Prostate gland (tissue), 2 donors: ENCODE results near the gene DRD2.

Experiments
- CTCF ChIP-seq, 4 experiments: fragments of 200-600 bp in 2 of 4; fragments of 450-650 bp in 2 of 4; sonication (generic) in 2 of 4; IDR thresholded peaks; 1 replicate in 3 of 4; 2 replicates in 1 of 4; pipeline ENCODE4 v1.5.1; 2016 to 2019; ENCODE audit warnings: antibody characterized with exemption in 4 of 4, mild to moderate bottlenecking in 2 of 4, moderate library complexity in 2 of 4
- POLR2AphosphoS5 ChIP-seq: sonication (generic); formaldehyde crosslinking; IDR thresholded peaks from one replicate; pipeline ENCODE4 v1.6.1; 2017; ENCODE audit warnings: antibody characterized with exemption

- TF ChIP-seq POLR2AphosphoS5: no peak
- TF ChIP-seq CTCF (IDR thresholded peaks at IDR 0.05): no peak
Observed at GRCh38 chr11:113447621-113448315, 27.4 kb downstream of the DRD2 start.
